HG02840 (cell line): ENCODE results near the gene SGMS1.
"Not testable (repeated sequence)": the region's sequence is repeated elsewhere in the genome, so short reads cannot be mapped to it uniquely, and the experiment has no call there.

Experiments
- ATAC-seq: cut with Tn5 transposase; IDR thresholded peaks from one replicate; pipeline ENCODE4 v1.9.1; 2021; ENCODE audit warnings: mild to moderate bottlenecking, moderate library complexity, moderate number of reproducible peaks; ENCODE audit not compliant: unreplicated experiment, low FRiP score

The SGMS1 gene

DNA sequence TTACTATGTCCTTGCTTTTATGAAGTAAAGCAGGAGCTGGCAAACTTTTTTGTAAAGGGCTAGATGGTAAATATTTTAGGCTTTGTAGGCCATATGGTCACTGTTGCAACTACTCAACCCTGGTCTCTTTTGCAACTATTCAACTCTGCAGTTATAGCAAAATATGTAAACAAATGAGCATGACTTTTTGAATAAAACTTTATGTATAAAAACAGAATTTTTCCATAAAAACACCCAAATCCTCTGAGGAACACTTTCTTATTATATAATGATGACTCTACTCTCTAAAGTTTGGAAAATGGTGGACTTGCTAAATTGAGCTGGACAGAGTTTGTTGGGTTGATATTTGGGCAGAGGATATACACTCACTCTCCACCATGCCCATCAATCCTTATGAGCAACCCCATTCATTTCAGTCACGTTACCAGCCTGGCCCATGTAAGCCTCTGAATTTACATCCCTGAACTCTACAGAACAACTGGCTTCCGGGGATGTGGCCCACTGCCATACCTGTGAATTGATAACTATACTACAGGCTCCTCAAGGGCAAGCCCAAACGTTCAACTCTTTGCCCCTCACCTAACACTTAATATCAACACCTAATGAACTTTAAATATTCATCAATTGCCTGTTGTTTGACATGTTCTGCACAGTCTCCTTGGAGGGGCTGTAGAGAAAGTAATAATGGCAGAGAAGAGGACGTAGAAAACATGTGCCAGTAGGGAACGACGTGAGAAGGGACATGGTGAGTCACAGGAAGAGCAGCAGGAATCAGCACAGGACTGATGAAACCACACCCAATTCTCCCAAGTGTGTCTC, 37.6 kb downstream of the SGMS1 start:
- no peak for ATAC-seq

DNA sequence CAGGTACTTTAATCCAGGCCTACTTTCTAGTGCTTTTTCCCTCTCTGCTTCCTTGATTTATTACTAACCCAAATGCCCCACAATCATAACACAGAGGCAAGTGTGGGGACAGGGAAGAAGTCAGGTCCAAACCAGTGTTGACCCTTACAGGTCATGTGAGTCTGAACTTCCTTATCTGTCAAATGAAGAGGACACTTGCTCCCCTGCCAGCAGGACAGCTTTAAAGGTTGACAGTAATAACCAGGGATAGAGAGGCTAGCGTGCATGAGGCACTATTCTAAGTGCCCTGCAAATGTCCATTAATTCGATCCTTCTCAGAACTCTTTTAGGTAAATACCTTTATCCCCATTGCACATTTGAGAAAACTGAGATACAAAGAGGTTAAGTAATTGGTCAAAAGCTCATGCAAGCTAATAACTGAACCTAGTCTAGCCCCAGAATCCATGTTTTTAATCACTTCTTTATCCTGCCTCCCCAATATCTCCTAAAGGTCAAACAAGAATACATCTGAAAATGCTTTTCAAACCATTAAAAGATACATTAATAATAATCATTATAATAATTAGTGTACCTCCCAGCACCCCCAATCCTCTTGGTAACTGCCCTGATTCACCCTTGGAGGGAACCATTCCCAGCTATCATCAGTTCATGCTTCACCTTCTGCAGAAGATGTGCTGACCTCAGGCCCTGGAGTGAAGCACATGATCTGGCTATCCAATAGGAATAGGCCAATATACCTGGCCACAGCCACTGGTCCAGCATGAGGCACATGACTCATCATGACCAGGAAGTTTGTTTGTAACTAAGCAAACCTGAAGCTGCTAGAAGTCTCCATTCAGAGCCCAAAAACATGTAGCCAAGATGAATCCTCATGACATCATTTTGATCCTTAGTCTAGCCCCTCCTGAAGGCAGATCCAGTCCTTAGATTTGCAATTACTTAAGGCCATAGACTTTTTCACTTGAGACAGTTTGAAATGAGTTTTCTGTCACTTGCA, 40.7 kb downstream of the SGMS1 start:
- ATAC-seq = no peak

DNA sequence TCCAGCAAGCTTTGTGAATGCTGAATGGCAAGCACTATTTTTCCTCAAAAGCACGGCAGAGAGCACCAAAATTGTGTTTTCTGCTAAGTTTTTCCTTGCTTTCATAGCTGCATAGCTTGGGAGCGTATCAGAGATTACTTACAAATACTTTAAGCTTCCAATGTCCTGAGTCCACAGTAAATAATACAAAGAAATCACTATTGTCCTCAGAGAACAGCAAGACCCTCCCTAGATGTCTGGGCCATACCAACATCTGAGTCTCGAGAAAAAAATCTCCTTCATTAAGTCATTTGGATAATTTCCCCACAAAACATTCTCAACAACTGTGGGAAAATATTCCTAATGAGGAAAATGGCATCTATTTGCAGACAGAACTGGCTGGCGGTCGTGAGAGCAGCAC, 41.7 kb downstream of the SGMS1 start:
- no peak for ATAC-seq

DNA sequence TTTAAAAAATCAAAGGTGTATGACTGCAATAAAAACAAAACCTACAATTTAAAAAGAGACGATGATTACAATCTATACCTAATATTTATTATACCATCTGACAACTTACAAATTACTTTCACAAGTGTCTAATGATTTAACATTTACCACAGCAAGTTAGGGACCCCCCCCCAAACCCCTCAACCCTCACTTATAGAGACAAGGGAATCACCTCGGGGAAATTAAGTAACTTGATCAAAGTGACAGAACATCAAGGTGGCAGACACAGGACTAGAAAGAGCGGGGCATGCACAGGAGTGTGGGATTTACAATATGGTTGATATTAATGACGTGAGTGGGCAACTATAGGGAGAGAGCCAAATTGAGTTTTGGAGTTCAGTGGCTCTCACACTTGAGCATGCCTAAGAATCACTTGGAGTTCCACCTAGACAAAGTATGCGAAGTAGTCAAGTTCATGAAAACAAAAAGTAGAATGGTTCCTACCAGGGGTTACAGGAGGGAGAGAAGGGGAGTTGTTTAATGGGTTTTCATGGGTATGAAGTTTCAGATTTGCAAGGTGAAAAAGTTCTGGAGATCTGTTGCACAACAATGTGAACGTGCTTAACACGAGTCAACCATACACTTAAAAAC, 43.4 kb downstream of the SGMS1 start:
- no peak for ATAC-seq

DNA sequence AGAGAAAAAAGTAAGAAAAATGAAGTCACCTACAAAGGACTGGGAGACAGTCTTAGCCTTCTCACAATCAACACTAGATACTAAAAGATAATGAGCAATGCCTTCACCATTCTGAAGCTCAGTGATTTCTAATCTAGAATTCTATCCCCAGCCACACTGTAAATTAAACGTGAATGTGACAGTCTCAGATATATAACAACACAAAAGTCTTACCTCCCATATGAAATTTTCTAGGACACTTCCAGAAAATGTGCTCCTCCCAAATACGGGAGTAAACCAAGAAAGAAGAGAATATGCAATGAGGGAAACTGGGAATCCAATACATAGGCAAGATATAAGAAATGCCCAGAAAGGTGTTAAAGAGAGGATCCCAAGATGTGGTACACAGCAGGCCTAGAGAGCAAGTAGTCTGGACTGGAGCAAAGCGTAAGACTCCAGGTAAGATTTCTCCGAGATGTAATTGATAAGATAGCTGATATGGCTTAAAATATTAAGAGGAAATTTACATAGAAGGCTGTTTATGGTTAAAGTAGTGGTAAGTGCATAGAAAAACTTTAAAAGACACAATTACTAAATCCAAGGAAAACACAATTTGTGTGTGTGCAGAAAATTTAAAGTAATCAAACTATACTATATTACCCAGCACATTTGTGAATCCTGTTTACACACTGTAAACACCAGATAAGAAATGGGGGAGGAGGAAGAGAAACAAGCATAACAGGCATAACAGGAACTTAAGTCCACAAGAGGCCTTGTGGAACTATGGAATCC, 44.1 kb downstream of the SGMS1 start:
- ATAC-seq = no peak

DNA sequence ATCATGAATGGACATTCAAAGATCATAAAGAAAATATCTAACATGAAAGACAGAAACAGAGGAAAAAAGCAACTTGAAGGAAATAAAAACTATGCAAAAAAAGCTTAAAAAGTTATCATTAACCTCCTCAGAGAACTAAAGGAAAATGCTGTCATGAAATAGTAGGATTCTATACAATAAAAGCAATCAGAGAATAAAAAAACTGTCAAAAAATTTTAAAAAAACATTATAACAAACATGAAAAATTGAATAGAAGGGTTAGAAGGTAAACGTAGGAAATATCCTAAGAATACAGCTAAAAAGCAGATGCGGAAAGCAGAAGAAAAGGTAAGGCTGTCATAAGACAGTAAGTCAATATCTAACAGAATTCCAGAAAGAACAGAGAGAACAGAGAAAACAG, 44.8 kb downstream of the SGMS1 start:
- no peak for ATAC-seq

DNA sequence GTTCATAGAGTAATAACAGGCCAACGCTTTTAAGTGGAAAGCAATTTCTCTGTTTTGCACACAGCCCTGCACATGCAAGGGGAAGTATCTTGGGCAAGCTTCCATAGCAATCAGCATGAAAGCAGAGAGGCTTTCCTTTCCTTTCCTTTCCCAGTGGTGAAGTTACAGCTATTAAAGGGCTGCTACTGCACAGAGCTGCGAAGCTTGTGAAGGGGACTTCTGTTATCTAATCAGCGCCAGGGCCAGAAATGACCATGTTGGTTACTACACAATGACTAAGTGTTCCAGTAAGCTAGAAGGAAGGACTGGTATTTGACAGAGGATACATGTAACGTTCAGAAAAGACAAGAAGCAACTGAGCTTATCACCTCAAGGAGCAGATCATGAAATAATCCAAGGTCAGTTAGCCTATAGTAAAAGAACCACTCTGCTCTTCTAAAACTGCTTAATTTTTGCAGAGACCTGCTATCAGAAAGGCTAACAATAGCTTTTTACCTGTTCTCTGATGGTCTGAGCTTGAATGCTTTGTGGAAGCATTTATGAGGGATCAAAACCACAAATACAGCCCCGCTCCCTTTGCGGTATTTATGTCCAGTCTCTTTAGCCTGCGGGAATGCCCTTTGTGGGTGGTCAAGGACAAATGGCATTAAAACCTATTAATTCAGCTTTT, 45.9 kb downstream of the SGMS1 start:
- ATAC-seq = no peak

DNA sequence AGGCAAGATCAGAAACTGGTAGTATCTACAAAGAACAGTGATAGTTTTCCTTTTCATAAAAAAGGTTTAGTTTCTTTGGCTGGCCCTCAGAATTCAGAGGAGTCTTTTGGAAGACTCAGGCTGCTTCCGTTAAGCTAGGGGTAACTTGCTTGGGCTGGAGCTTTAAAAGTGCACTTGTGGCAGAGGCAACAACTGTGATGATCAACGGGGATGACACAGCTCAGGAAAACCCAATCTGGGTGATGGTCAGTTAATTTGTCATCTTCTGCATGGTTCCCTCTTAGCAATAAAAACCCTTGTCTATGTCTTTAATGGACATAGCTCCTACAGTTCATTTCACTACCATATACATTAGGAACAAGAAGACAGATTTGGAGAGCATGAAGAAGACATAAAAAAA, 46.7 kb downstream of the SGMS1 start:
- no peak for ATAC-seq

DNA sequence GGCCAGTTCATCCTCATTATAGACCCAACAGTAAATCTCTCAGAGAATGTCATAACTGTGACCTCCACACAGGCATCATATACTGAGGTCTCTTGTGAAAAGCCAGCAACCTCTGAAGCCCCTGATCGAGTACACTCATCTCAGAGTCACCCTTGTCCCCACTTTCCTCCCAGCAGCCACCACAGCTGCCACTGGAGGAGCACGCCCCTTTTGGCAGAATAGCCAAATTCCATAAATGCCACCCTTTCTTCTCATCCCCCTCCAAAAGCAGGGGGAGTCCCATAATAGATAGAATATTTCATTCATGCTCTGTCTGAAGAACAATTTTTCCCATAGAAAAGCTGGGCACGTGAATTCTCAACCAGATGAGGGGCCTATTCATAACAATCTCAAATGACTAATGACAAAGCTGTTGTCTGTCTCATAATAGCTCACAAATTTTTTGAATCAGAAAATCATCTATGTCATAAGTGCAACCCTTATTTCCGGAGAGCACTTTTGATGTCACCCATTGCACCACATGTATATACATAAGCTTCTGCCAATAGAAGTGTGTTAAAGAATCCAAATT, 47.4 kb downstream of the SGMS1 start:
- no peak for ATAC-seq

DNA sequence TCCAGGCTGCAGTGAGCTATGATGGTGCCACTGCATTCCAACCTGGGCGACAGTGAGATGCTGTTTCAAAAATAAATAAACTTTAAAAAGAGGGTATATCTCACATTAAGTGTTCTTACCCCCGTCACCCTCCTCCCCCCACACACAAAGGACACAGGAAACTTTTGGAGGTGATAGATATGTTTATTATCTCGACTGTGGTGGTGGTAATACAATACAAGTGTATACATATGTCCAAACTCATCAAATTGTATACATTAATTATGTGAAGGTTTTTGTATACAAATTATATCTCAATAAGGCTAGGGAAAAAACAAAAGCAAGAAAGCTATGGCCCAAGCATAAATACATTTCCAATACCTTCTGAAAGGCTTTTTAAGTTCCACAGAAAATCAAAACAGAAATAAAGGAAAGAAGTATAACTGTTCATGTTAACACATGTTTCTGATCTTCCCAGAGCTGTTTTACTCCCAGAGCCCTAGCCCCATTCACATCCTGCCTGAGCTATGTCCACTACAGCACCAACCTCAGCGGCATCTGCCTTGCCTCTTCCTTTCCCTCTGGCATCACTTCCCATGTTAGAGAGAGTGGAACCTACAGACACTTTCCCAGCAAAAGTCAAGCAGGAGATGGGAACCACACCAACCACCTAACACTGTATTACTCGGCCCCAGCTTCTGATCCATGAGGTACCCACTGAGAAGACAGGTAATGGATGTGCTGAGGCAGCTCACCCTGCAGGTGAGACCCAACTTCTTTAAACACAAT, 48.1 kb downstream of the SGMS1 start:
- ATAC-seq = no peak

DNA sequence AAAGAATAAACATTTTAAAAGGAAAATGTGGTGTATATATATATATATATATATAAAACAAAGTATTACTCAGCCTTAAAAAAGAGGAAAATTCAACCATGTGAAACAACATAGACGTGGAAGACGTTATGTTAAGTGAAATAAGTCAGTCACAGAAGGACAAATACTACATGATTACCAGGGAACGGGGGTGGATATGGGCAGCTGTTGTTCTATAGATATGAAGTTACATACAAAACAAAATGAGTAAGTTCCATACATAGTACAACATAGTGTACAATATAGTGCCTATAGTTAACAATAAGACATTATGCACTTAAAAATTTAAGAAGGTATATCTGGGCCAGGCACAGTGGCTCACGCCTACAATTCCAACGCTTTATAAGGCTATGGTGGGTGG, 48.8 kb downstream of the SGMS1 start:
- ATAC-seq = no peak

DNA sequence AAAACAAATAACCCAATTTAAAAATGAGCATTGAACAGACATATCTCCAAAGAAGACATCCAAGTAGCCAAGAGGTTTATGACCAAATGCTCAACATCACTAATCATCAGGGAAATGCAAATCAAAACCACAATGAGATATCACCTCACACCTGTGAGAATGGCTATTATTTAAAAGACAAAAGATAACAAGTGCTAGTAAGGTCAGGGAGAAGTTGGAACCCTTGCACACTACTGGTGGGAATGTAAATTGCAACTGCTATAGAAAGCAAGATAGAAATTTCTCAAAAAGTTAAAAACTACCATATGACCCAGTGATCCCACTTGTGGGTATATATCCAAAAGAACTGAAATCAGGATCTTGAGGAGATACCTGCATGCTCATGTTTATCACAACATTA, 49.5 kb downstream of the SGMS1 start:
- ATAC-seq = no peak

DNA sequence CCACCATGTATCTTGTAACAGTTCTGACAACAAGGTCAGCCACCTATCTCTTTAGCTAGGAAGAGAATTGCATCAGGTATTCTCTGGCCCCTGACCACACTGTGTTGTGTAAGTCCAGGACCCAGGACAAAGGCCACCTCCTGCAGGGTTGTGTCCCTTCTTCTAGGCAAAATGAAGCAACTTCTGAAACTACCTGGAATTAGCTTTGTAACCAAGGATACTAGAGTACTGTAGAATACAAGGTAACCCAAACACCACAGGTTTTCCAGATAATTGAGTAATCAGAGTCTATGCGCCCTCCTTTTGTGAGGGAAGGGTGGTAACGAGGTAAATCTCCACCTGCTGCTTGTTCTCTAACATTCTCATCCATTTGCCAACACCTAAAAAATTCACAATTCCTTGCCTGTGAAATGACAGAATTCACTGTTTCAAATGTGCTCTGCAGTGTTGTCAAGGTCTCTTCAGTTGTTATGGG, 51.7 kb downstream of the SGMS1 start:
- no peak for ATAC-seq

DNA sequence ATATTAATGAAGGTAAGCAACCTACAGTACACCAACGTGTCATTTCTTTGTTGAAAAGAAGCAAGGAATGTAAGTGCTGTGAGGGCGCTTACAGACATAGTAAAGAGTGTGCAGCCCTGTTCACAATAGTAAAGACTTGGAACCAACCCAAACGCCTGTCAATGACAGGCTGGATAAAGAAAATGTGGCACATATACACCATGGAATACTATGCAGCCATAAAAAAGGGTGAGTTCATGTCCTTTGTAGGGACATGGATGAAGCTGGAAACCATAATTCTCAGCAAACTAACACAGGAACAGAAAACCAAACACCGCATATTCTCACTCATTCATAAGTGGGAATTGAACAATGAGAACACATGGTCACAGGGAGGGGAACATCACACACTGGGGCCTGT, 55.0 kb downstream of the SGMS1 start:
- not testable (repeated sequence) for ATAC-seq

DNA sequence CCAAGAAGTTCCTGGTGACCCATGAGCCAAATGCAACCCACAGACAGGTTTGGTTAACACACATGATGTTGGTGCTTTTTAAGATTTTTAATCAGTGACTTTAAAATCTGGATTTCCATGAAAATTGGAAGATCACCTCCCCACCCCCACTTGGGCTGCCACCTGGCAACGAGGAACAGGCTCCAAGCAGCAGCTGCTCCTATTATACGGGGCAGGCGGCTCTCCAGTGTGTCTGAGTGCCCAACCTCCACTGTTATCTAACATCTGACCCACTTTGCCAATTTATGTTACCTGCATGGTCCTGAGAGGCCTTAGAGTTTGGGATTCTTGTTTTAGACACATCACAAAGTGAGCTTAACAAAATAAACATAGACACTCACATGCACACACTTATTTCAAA, 56.4 kb downstream of the SGMS1 start:
- no peak for ATAC-seq

DNA sequence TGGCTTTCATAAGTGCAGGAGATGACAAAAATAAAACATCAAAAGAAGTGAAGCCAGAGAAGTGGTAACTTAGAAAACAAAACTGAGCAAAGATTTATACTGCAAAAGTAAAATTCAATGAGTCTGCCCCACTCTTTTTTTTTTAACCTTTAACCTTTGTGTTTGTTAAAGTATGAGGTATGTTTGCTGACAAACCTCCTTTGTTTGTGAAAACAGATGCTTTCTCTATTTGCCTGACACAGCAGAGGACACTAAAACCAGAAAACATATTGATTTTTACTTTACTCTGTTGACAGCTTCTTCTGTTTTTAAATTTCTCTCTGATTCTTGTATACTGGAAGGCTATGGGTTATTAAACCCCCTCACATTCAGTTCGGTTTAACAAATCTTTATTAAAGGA, 57.6 kb downstream of the SGMS1 start:
- ATAC-seq = no peak

DNA sequence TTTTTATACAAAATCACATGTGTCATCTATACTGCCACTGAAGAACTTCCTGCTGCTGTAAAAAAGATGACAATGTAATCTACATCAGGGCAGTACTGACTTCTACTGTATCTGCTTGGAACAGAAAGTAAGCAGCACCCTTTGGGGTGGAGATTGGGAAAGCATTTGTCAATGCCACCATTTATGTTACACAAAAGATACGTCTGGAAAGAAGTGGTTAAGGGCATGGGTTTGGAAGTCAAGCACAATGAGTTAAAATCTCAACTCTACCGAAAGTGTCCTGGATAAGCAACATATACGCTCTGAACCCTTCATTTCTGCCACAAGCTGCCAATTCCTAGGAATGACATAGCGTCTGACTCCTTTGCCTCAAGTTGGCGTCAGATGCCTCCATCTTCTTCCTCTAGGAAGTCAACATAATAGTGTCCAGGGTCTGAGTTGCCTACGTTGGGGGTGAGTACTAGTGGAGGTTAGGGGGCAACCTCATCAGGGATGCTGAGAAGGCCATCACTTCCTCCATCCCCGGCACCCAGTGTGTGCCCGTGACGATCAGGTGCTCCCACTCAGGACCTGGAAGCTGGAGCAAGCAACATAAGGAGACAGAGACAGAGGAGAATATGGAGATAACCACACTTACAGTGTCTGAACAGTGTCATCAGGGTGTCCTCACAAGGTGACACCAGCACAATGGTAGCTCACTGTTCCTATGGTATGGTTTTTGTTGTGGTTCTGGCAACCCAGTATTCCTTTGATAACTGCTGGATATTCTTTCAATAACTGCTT, 58.3 kb downstream of the SGMS1 start:
- no peak for ATAC-seq

DNA sequence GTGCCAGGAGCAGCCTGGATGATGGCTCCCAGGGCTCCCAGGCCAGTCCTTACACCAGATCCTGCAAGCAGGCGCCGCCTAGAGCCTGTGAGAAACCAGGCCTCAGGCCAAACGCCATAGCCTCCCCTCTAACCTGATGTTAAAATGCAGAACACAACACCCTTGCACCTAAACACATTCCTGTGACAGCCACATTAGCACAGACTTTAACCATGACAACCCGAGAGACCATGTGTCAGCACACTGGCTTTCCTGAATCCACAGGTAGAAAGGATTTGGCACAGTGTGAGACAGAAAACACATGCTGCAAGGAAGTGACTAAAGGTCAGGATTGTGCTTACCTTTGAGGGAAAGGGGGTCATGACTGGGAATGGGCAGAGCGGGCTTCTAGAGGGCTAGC, 59.9 kb downstream of the SGMS1 start:
- no peak for ATAC-seq
